SKM-1 treated with dmso at 0.1 percent for 144 hours (cell line): ENCODE measurements around the gene MYT1.

Experiments used
- DNase-seq: peaks from one replicate; lab custom pipeline; 2025; ENCODE audit not compliant: unreplicated experiment; lab: John Stamatoyannopoulos, UW

The MYT1 gene

GRCh38 chr20:64212755-64213154, 48.5 kb downstream of the MYT1 start:
- no peak for DNase-seq

GRCh38 chr20:64214113-64214512, 49.9 kb downstream of the MYT1 start:
- DNase-seq: no peak

- no peak for DNase-seq
Measured at GRCh38 chr20:64214952-64215351, 50.7 kb downstream of the MYT1 start.

- no peak for DNase-seq
Measured at GRCh38 chr20:64216036-64216435, 51.8 kb downstream of the MYT1 start.

- DNase-seq: no peak
Measured at GRCh38 chr20:64216910-64217309, 52.7 kb downstream of the MYT1 start.

- DNase-seq: no peak
Measured at GRCh38 chr20:64217539-64218221, 53.4 kb downstream of the MYT1 start.

- no peak for DNase-seq
Measured at GRCh38 chr20:64219202-64219601, 55.0 kb downstream of the MYT1 start.

- no peak for DNase-seq
Measured at GRCh38 chr20:64219730-64220129, 55.5 kb downstream of the MYT1 start.

GRCh38 chr20:64220420-64220819, 56.2 kb downstream of the MYT1 start:
- DNase-seq: no peak

GRCh38 chr20:64220891-64221527, 56.8 kb downstream of the MYT1 start:
- no peak for DNase-seq

- no peak for DNase-seq
Measured at GRCh38 chr20:64222291-64222735, 58.1 kb downstream of the MYT1 start.

- no peak for DNase-seq
Measured at GRCh38 chr20:64222851-64223525, 58.7 kb downstream of the MYT1 start.

- DNase-seq: no peak
Measured at GRCh38 chr20:64223526-64224067, 59.3 kb downstream of the MYT1 start.

- DNase-seq: no peak
Measured at GRCh38 chr20:64224351-64225170, 60.3 kb downstream of the MYT1 start.

- no peak for DNase-seq
Measured at GRCh38 chr20:64225171-64225595, 60.9 kb downstream of the MYT1 start.

- no peak for DNase-seq
Measured at GRCh38 chr20:64225828-64226598, 61.8 kb downstream of the MYT1 start.

- no peak for DNase-seq
Measured at GRCh38 chr20:64226686-64227580, 62.7 kb downstream of the MYT1 start.

- DNase-seq: no peak
Measured at GRCh38 chr20:64228086-64228653, 63.9 kb downstream of the MYT1 start.
